Measurements from ENCODE around the gene FOXP3. TPM values are rescaled to one million over a fixed set of nuclear protein-coding genes. Genes with fewer than 3 reads are reported as not detected.

The FOXP3 gene
- total RNA-seq, 4 donors from 2014 or later: 0.20 to 0.42 TPM; not detected in 2

DNA sequence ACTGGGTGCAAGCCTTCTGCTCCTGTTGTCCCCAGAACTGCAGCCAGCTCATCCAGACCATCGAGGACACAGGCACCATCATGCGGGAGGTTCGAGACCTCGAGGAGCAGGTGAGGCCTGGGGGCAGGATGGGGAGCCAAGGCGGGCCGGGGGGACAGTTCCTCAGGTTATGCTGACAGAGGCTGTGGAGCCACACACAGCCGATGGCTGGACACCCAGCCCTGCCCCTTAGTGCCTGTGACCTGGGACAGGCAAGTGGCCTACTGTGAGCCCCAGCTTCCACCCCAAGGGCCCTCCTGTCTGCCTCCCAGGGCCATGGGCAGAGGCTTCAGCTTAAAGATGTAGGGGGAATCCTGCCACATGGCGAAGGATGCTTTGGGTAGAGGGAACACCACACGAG lies 14.9 kb downstream of the FOXP3 start:
- H3K4me3 ChIP-seq: no peak overlapping the region
- no peak for DNase-seq (ENCODE audit: low spot score in 2 of 2)
- H3K27ac ChIP-seq: no peak overlapping the region
- H3K36me3 ChIP-seq: peaks cover 0 to 61% (median 0%) of the 10 kb centered on the region in 3 donors
- H3K27me3 ChIP-seq: no peaks in the 10 kb centered on the region
- no peaks in the 10 kb centered on the region for H3K9me3 ChIP-seq
- WGBS, 2 donors: 72 to 85% methylated on average over 3 to 5 of the region's 9 CpGs
- TF ChIP-seq, protein P1, sequence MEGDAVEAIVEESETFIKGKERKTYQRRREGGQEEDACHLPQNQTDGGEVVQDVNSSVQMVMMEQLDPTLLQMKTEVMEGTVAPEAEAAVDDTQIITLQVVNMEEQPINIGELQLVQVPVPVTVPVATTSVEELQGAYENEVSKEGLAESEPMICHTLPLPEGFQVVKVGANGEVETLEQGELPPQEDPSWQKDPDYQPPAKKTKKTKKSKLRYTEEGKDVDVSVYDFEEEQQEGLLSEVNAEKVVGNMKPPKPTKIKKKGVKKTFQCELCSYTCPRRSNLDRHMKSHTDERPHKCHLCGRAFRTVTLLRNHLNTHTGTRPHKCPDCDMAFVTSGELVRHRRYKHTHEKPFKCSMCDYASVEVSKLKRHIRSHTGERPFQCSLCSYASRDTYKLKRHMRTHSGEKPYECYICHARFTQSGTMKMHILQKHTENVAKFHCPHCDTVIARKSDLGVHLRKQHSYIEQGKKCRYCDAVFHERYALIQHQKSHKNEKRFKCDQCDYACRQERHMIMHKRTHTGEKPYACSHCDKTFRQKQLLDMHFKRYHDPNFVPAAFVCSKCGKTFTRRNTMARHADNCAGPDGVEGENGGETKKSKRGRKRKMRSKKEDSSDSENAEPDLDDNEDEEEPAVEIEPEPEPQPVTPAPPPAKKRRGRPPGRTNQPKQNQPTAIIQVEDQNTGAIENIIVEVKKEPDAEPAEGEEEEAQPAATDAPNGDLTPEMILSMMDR (IDR thresholded peaks at IDR 0.05): no peak
- TF ChIP-seq POLR2A (IDR thresholded peaks at IDR 0.05) (no peak), EP300 (IDR thresholded peaks at IDR 0.05) (no peak)
- H3K4me1 ChIP-seq: no peaks in the 10 kb centered on the region

DNA sequence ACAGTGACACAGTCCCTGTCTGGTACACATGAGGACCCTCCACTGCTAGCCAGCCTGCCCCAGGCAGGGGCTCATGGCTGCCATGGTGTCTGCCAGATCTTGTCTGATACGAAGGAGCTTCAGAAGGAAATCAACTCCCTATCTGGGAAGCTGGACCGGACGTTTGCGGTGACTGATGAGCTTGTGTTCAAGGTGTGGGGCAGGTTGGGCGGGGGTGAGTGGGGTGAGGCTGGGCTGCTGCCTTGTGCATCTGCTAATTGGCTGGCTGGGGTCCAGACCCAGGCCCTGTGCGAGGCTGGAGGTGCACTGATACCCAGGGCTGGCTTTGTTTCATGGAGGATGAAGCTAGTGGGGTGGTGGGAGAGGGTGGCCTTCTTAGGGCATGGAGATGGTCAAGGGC lies 15.4 kb downstream of the FOXP3 start:
- WGBS, 2 donors: 83 to 100% methylated on average over 2 to 6 of the region's 6 CpGs
- peaks cover 0 to 66% (median 0%) of the 10 kb centered on the region in 3 donors for H3K36me3 ChIP-seq
- no peak overlapping the region for H3K4me3 ChIP-seq

DNA sequence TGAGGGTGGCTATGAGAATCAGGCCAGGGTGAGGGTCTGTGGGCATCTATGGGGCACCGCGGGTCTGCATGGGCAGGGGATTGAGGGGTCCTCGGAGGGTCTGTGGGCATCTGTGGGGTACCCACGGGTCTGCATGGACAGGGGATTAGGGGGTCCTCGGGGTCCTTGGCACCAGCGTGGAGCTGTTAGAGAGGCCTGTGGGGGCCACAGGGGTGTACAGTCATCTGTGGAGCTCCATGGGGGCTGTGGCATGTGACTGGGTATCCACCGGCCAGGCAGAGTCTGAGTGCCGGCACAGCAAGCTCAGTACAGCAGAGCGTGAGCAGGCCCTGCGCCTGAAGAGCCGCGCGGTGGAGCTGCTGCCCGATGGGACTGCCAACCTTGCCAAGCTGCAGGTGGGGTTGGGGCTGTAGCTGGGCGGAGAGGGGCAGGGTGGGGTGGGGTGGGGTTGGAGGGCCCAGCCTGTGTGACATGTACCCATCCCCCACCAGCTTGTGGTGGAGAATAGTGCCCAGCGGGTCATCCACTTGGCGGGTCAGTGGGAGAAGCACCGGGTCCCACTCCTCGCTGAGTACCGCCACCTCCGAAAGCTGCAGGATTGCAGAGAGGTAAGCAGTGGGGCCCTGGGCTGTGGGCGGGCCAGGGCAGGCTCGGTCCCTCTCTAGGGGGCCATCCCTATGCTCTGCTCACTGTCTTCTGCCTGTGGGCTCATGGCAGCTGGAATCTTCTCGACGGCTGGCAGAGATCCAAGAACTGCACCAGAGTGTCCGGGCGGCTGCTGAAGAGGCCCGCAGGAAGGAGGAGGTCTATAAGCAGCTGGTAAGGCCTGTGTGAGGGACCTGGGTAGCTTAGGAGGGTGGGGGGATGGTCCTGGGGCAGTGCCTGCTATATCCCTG lies 16.3 kb downstream of the FOXP3 start:
- H3K36me3 ChIP-seq: peaks cover 0 to 75% (median 0%) of the 10 kb centered on the region in 3 donors
- no peak overlapping the region for H3K27ac ChIP-seq
- no peaks in the 10 kb centered on the region for H3K4me1 ChIP-seq
- 80 to 88% methylated on average over 6 to 26 of the region's 28 CpGs for whole genome bisulfite sequencing, 2 donors
- no peak for DNase-seq (ENCODE audit: low spot score in 2 of 2)
- H3K27me3 ChIP-seq: no peaks in the 10 kb centered on the region
- TF ChIP-seq POLR2A (IDR thresholded peaks at IDR 0.05): no peak
- TF ChIP-seq EP300 (IDR thresholded peaks at IDR 0.05): no peak
- TF ChIP-seq, protein P1 (IDR thresholded peaks at IDR 0.05): no peak
- H3K4me3 ChIP-seq: no peak overlapping the region
- H3K9me3 ChIP-seq: no peaks in the 10 kb centered on the region

More for the DNA sequence above, 15.4 kb downstream of the FOXP3 start:
- no peaks in the 10 kb centered on the region for H3K4me1 ChIP-seq
- no peaks in the 10 kb centered on the region for H3K9me3 ChIP-seq
- H3K27me3 ChIP-seq: no peaks in the 10 kb centered on the region
- no peak for TF ChIP-seq EP300 (IDR thresholded peaks at IDR 0.05)
- TF ChIP-seq, protein P1 (IDR thresholded peaks at IDR 0.05): no peak
- TF ChIP-seq POLR2A (IDR thresholded peaks at IDR 0.05): no peak
- no peak overlapping the region for H3K27ac ChIP-seq
- DNase-seq (ENCODE audit: low spot score in 2 of 2): no peak

DNA sequence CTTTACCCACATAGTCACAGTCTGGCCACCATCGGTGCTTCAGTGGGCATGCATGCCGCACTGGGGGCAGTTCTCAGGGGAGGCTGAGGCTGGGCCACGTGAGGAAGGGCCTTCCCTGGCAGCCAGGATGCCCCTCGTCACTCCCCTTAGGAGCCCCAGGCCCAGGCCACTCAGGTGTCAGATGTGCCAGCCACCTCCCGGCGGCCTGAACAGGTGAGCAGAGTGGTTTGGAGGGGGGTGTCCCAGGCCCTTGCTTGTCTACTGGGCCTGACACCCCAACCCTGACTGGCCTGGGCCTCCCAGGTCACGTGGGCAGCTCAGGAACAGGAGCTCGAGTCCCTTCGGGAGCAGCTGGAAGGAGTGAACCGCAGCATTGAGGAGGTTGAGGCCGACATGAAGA lies 17.2 kb downstream of the FOXP3 start:
- TF ChIP-seq, protein P1 (IDR thresholded peaks at IDR 0.05): no peak
- TF ChIP-seq POLR2A (IDR thresholded peaks at IDR 0.05) (no peak), EP300 (IDR thresholded peaks at IDR 0.05) (no peak)
- H3K27me3 ChIP-seq: no peaks in the 10 kb centered on the region
- peaks cover 0 to 83% (median 0%) of the 10 kb centered on the region in 3 donors for H3K36me3 ChIP-seq
- DNase-seq (ENCODE audit: low spot score in 2 of 2): no peak
- WGBS, 2 donors: 88% methylated on average over 11 of the region's 11 CpGs; no CpG with 5 or more reads in 1 of the 2 donors
- H3K4me3 ChIP-seq: no peak overlapping the region
- no peak overlapping the region for H3K27ac ChIP-seq
- H3K4me1 ChIP-seq: no peaks in the 10 kb centered on the region
- H3K9me3 ChIP-seq: no peaks in the 10 kb centered on the region

DNA sequence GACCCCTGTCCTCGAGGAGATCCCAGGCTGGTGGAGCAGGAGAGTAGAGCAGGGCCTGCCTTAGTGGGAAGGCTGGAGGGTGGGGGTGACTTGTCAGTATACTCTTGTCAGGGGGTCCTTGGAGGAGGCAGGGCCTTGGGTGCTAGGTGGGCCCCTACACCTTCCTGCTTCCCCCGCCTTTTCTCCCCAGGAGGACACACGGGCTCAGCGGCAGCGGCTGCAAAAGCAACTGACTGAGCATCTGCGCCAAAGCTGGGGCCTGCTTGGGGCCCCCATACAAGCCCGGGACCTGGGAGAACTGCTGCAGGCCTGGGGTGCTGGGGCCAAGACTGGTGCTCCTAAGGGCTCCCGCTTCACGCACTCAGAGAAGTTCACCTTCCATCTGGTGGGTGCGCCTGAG lies 18.0 kb downstream of the FOXP3 start:
- Histone ChIP-seq H3K36me3 (peaks cover 0 to 88% (median 0%) of the 10 kb centered on the region in 3 donors), H3K27me3 (no peaks in the 10 kb centered on the region), H3K4me1 (no peaks in the 10 kb centered on the region), H3K4me3 (no peak overlapping the region), H3K9me3 (no peaks in the 10 kb centered on the region), H3K27ac (no peak overlapping the region)
- WGBS, 2 donors: 93 to 100% methylated on average over 1 to 10 of the region's 10 CpGs
- TF ChIP-seq, protein P1 (IDR thresholded peaks at IDR 0.05): no peak
- no peak for TF ChIP-seq POLR2A (IDR thresholded peaks at IDR 0.05)
- TF ChIP-seq EP300 (IDR thresholded peaks at IDR 0.05): no peak
- DNase-seq (ENCODE audit: low spot score in 2 of 2): no peak
